ENCODE results near the gene OR4F16.
"Not testable (repeated sequence)": the region's sequence is repeated elsewhere in the genome, so short reads cannot be mapped to it uniquely, and the experiment has no call there.

Gene OR4F16

GRCh38 chr1:686554-686953 is at the start of gene OR4F16:
Gene OR4F16, minus strand, starts transcription at chr1:686654. Its CDS starts 0 bp downstream, at chr1:686654.
- DNase-seq (ENCODE audit: low read depth); H3K4me3 ChIP-seq (ENCODE audit: low read depth, low read length): not testable (repeated sequence)

- not testable (repeated sequence) for DNase-seq (ENCODE audit: low read depth); H3K4me3 ChIP-seq (ENCODE audit: low read depth, low read length)
These were observed 47.2 kb upstream of the OR4F16 start for GRCh38 chr1:733649-734048.

GRCh38 chr1:727040-727439 is 40.6 kb upstream of the OR4F16 start:
- not testable (repeated sequence) for DNase-seq (ENCODE audit: low read depth); H3K4me3 ChIP-seq (ENCODE audit: low read depth, low read length)
